H1 (cell line): ENCODE data around the gene UNC13D. TPM values are rescaled to one million over a fixed set of nuclear protein-coding genes. Genes with fewer than 3 reads are reported as not detected.

ENCODE experiments used
- EZH2 ChIP-seq: fragments of 200-600 bp; sonication (generic); IDR thresholded peaks from 2 replicates; pipeline ENCODE4 v1.7.1; 2012; ENCODE audit warnings: low read depth, mild to moderate bottlenecking, moderate library complexity, low read length, inconsistent platforms; ENCODE audit not compliant: severe bottlenecking
- HDAC2 ChIP-seq, 2 experiments: fragments of 300-600 bp in 1 of 2; sonication (generic) in 1 of 2; IDR thresholded peaks; 2 replicates each; pipeline ENCODE4 v1.6.1; 2011 to 2012; ENCODE audit warnings: low read depth in 2 of 2, low read length in 2 of 2, mild to moderate bottlenecking in 2 of 2, moderate library complexity in 2 of 2, borderline replicate concordance in 1 of 2, inconsistent platforms in 1 of 2
- POLR2AphosphoS5 ChIP-seq: IDR thresholded peaks from 2 replicates; pipeline ENCODE4 v1.6.1; 2011; ENCODE audit warnings: low read depth, low read length
- RAD21 ChIP-seq, 2 experiments: IDR thresholded peaks in 1 of 2; conservative IDR thresholded peaks in 1 of 2; 2 replicates each; pipeline ENCODE4 v1.6.1; 2011; ENCODE audit warnings: low read depth in 2 of 2, low read length in 2 of 2, improper control_type of control experiment in 1 of 2, inconsistent platforms in 1 of 2, mild to moderate bottlenecking in 1 of 2, moderate library complexity in 1 of 2
- RNF2 ChIP-seq: fragments of 200-900, 300-1000 bp; sonication (generic); IDR thresholded peaks from 2 replicates; pipeline ENCODE4 v1.7.1; 2016; ENCODE audit warnings: borderline replicate concordance, low read depth, mild to moderate bottlenecking, antibody characterized with exemption, low read length; ENCODE audit not compliant: poor library complexity, severe bottlenecking; ENCODE audit errors: missing control alignments
- SIN3A ChIP-seq, 2 experiments: IDR thresholded peaks in 1 of 2; conservative IDR thresholded peaks in 1 of 2; 2 replicates each; pipeline ENCODE4 v1.6.1; 2011 to 2012; ENCODE audit warnings: low read length in 2 of 2, improper control_type of control experiment in 1 of 2, low read depth in 1 of 2, mild to moderate bottlenecking in 1 of 2
- SIX5 ChIP-seq: IDR thresholded peaks from 2 replicates; pipeline ENCODE4 v1.6.1; 2011; ENCODE audit warnings: mild to moderate bottlenecking, low read depth, low read length
- TBP ChIP-seq: IDR thresholded peaks from 2 replicates; pipeline ENCODE4 v1.6.1; 2011; ENCODE audit warnings: low read depth, low read length, improper control_type of control experiment
- polyA plus RNA-seq, 7 experiments: library from polyadenylated mRNA; depleted of rRNA in 3 of 7; stranded (reverse) in 5 of 7; unstranded in 2 of 7; fragments of >200 nt in 5 of 7; fragments of 200-250 nt in 2 of 7; gene quantifications; 1 replicate in 5 of 7; 2 replicates in 1 of 7; 4 replicates in 1 of 7; pipeline versions ENCODE4 v1.2.1 to v1.2.3, GENCODE V29; 2011 to 2013; ENCODE audit warnings: missing spikeins in 2 of 7, mixed read lengths in 2 of 7
- total RNA-seq: library from RNA; stranded (reverse); fragmentation: NEBNext Ultra II Directional; extraction: Animal tissue kit (Norgen Biotek cat#: 25700); gene quantifications from 2 replicates; pipeline ENCODE4 v1.2.1, GENCODE V29; 2021

Gene UNC13D
- total and polyA plus RNA-seq, 2 of the 8 experiments (the other 6 are each of a cell fraction or from before 2014, with no cell fraction given): 3.6 to 8.4 TPM

DNA sequence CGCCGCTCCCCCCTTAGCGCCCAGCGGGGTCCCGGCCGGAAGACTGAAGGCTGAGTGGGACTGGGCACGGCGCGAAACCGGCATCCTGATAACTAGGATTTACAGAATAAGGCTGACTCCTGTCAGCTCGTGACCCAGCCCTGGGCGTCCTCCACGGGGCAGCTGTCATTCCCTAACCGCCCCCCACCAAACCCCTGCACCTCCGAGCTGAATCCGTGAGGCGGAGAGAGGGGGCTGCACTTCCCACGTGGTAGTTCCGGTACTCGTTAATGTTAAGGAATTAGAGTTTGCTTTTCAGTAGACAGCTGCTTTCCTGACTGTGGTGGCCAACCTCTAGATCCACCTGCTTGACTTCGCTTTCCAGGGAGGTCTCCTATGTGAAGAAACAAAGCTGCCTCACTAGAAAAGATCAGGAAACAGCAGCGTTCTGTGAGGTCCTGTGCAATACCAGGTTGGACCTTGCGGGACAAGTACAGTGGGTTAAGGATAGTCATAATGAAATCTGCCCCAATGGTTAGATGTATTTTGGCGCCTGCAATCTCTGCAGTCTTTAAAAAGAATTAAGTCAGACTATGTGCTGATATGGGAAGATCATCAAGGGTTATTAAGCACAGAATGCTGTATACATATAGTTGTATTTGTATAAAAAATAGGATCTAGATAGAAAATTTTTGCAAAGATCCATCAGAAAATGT, 12.0 kb upstream of the UNC13D start (continued):
- TF ChIP-seq RAD21 (IDR thresholded peaks at IDR 0.05 in 1 of 2, conservative IDR thresholded peaks at IDR 0.05 in 1 of 2; ENCODE audit: low read depth in 2 of 2, low read length in 2 of 2) (peak in 1 of 2 experiments; percentile 38; a peak in 1 of 4 replicates), SIN3A (conservative IDR thresholded peaks at IDR 0.05 in 1 of 2, IDR thresholded peaks at IDR 0.05 in 1 of 2; ENCODE audit: low read depth in 1 of 2, low read length in 2 of 2) (peak; percentile 54 to 55; a peak in 1 of 4 replicates), HDAC2 (IDR thresholded peaks at IDR 0.05; ENCODE audit: borderline replicate concordance in 1 of 2, low read depth in 2 of 2, low read length in 2 of 2) (peak; percentile 6 to 98; a peak in 1 of 4 replicates), TBP (no peak), POLR2AphosphoS5 (no peak), RNF2 (no peak), SIX5 (no peak), EZH2 (no peak)
- TF ChIP-seq, all 59 proteins: peak for 8
